ENCODE measurements around the gene PIGR. TPM values are rescaled to one million over a fixed set of nuclear protein-coding genes. Genes with fewer than 3 reads are reported as not detected.

PIGR gene
- total RNA-seq, 1 experiment from 2014 or later = not detected

DNA sequence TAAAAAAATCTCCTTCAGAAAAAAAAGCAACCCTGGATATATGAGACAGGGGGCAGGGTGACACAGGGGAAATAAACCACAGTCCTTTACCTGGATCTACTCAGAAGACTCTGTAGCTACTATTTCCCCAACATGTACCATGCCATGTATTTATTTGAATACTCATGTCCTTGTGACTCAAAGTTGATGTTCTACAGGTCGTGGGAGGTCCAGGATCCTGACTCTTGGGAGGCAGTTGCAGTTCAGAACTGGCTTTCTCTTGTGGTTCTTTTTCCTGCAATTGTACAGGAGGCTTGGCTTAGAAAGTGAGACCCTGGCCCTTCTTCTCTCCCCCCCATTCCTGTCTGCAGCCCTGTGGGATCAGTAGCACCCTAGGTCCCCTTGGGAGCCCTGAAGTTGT, 54.9 kb downstream of the PIGR start:
- Histone ChIP-seq H3K18ac (ENCODE audit: insufficient read length, low read depth, low read length) (no peak overlapping the region), H2BK5ac (ENCODE audit: insufficient read length, low read length) (no peak overlapping the region), H2BK15ac (ENCODE audit: low read depth, low read length) (no peak overlapping the region), H3K23ac (ENCODE audit: insufficient read length, low read depth, low read length) (no peak overlapping the region), H2AK5ac (ENCODE audit: insufficient read length, low read length) (no peak overlapping the region), H2BK20ac (ENCODE audit: low read depth, low read length, poor library complexity, severe bottlenecking) (peak overlapping the region; percentile 49), H3K27ac (ENCODE audit: insufficient read length, low read depth, low read length) (no peak overlapping the region), H3K9me3 (ENCODE audit: control insufficient read depth, low read depth, low read length) (no peaks in the 10 kb centered on the region), H3K79me1 (ENCODE audit: insufficient read depth, low read depth, low read length, poor library complexity, severe bottlenecking) (no peaks in the 10 kb centered on the region), H3K4me2 (ENCODE audit: insufficient read depth, insufficient read length, low read length) (no peak overlapping the region), H4K5ac (ENCODE audit: insufficient read length, low read depth, low read length) (no peak overlapping the region), H3K9ac (ENCODE audit: extremely low read depth, insufficient read length, low read length) (no peak overlapping the region), H3T11ph (ENCODE audit: low read length) (no peak overlapping the region), H2BK12ac (ENCODE audit: insufficient read length, low read depth, low read length) (no peak overlapping the region), H3K4ac (ENCODE audit: low read depth, low read length) (no peak overlapping the region), H4K8ac (replicated peaks; ENCODE audit: insufficient read length, low read depth, low read length) (no peak overlapping the region), H3K27me3 (ENCODE audit: insufficient read depth, low read length) (no peaks in the 10 kb centered on the region), H2AFZ (ENCODE audit: low read length) (no peak overlapping the region), H2BK120ac (ENCODE audit: low read depth, low read length, poor library complexity, severe bottlenecking) (no peak overlapping the region), H3K23me2 (ENCODE audit: insufficient read length, low read depth, low read length, poor library complexity, severe bottlenecking) (no peaks in the 10 kb centered on the region), H4K91ac (ENCODE audit: insufficient read length, low read depth, low read length) (no peak overlapping the region), H3K79me2 (ENCODE audit: insufficient read depth, low read length) (no peaks in the 10 kb centered on the region), H3K4me1 (ENCODE audit: insufficient read depth, low read length) (peaks cover 6% of the 10 kb centered on the region), H3K14ac (ENCODE audit: insufficient read depth, low read length) (no peak overlapping the region), H3K56ac (ENCODE audit: insufficient read length, low read depth, low read length) (no peak overlapping the region), H4K20me1 (ENCODE audit: control insufficient read depth, insufficient read depth, insufficient read length) (no peaks in the 10 kb centered on the region)
- Mint-ChIP-seq H3K4me1 (peaks cover 22 to 26% of the 10 kb centered on the region in 2 experiments), H3K4me3 (no peak overlapping the region), H3K27ac (no peak overlapping the region), H3K9me3 (no peaks in the 10 kb centered on the region), H3K27me3 (ENCODE audit: low read depth) (peaks cover 3% of the 10 kb centered on the region; the same call in 1 of the 2 replicates), H3K36me3 (ENCODE audit: insufficient read depth in 1 of 3, low read depth in 3 of 3) (no peaks in the 10 kb centered on the region)
- no peak for DNase-seq
- no CpG with 5 or more reads among the region's 1 CpG for WGBS (ENCODE audit: extremely low coverage, insufficient read length, low lambda C conversion rate)
- TF ChIP-seq, protein P1, sequence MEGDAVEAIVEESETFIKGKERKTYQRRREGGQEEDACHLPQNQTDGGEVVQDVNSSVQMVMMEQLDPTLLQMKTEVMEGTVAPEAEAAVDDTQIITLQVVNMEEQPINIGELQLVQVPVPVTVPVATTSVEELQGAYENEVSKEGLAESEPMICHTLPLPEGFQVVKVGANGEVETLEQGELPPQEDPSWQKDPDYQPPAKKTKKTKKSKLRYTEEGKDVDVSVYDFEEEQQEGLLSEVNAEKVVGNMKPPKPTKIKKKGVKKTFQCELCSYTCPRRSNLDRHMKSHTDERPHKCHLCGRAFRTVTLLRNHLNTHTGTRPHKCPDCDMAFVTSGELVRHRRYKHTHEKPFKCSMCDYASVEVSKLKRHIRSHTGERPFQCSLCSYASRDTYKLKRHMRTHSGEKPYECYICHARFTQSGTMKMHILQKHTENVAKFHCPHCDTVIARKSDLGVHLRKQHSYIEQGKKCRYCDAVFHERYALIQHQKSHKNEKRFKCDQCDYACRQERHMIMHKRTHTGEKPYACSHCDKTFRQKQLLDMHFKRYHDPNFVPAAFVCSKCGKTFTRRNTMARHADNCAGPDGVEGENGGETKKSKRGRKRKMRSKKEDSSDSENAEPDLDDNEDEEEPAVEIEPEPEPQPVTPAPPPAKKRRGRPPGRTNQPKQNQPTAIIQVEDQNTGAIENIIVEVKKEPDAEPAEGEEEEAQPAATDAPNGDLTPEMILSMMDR (conservative IDR thresholded peaks at IDR 0.05) = no peak

All from H9 (cell line).